GM12878 (cell line): ENCODE results near the gene TTL. TPM values are rescaled to one million over a fixed set of nuclear protein-coding genes. Genes with fewer than 3 reads are reported as not detected.

Source experiments
- ATAC-seq: fragments of 200-7000 bp; cut with Tn5 transposase; 3 replicates; pipeline ENCODE4 v1.9.1; 2020; ENCODE audit warnings: mild to moderate bottlenecking, moderate library complexity
- BruUV-seq: library from RNA; stranded (reverse); fragments of 400-500 nt; replicated peaks from 2 replicates; lab custom pipeline; 2021; lab: Mats Ljungman, UMichigan
- CTCF ChIA-PET: fragments of 300-600 bp; sonication (Branson Sonifier 250); formaldehyde crosslinking; extraction: SDS; loops from one replicate; lab custom pipeline; 2021; ENCODE audit warnings: inconsistent platforms; lab: Yijun Ruan, JAX
- POLR2A ChIA-PET: fragments of 350-600 bp; formaldehyde crosslinking; extraction: SDS; loops from one replicate; lab custom pipeline; 2021; ENCODE audit warnings: inconsistent platforms; lab: Charles Lee
- RAD21 ChIA-PET: fragments of 300-600 bp; sonication (Branson Sonifier 250); formaldehyde crosslinking; loops from one replicate; lab custom pipeline; 2023; ENCODE audit warnings: antibody characterized with exemption; ENCODE audit not compliant: unreplicated experiment; lab: Charles Lee
- SMC1A ChIA-PET: fragments of 300-600 bp; sonication (Branson Sonifier 250); formaldehyde crosslinking; loops from one replicate; lab custom pipeline; 2023; ENCODE audit not compliant: unreplicated experiment, uncharacterized antibody; lab: Charles Lee
- DNase-seq: peaks from one replicate; pipeline ENCODE4 v3.0.0-alpha.2; 2011; ENCODE audit warnings: low read depth, low spot score
- FAIRE-seq: peaks from 3 replicates; lab custom pipeline; 2011; peaks lifted over from hg19 to GRCh38; lab: Jason Lieb, UNC
- H2AFZ ChIP-seq: 2 replicates; pipeline ENCODE4 v1.6.0; 2011; ENCODE audit warnings: low read depth, low read length, control low read depth; ENCODE audit not compliant: control insufficient read depth
- H3K27ac ChIP-seq: 2 replicates; pipeline ENCODE4 v1.5.1; 2011; ENCODE audit warnings: control low read depth; ENCODE audit not compliant: control insufficient read depth, insufficient read depth
- H3K27me3 ChIP-seq, 2 experiments: replicated peaks in 1 of 2; 2 replicates each; pipeline versions ENCODE4 v1.6.0 to v1.6.1; 2011; ENCODE audit warnings: low read length in 1 of 2; ENCODE audit not compliant: control insufficient read depth in 2 of 2, insufficient read depth in 2 of 2
- H3K36me3 ChIP-seq, 2 experiments: 2 replicates each; pipeline ENCODE4 v1.5.1; 2011; ENCODE audit warnings: low read length in 1 of 2; ENCODE audit not compliant: control insufficient read depth in 2 of 2, insufficient read depth in 2 of 2
- H3K4me1 ChIP-seq: 2 replicates; pipeline ENCODE4 v1.6.1; 2011; ENCODE audit warnings: mild to moderate bottlenecking, low read length, moderate library complexity, mixed read lengths; ENCODE audit not compliant: control insufficient read depth, insufficient read depth
- H3K4me2 ChIP-seq: 2 replicates; pipeline ENCODE4 v1.6.0; 2011; ENCODE audit warnings: control low read depth; ENCODE audit not compliant: control insufficient read depth, insufficient read depth
- H3K4me3 ChIP-seq: fragments of 200-600 bp; sonication (generic); 2 replicates; pipeline ENCODE4 v1.5.1; 2016
- H3K79me2 ChIP-seq: 2 replicates; pipeline ENCODE4 v1.6.0; 2011; ENCODE audit warnings: low read length; ENCODE audit not compliant: control insufficient read depth, insufficient read depth
- H3K9ac ChIP-seq: 2 replicates; pipeline ENCODE4 v1.8.0; 2011; ENCODE audit warnings: low read length, control low read depth, mixed read lengths; ENCODE audit not compliant: control insufficient read depth, insufficient read depth
- H3K9me3 ChIP-seq: replicated peaks from 3 replicates; pipeline ENCODE4 v1.5.1; 2011; ENCODE audit warnings: mild to moderate bottlenecking, low read length; ENCODE audit not compliant: control insufficient read depth, insufficient read depth
- H4K20me1 ChIP-seq: 2 replicates; pipeline ENCODE4 v1.6.0; 2011; ENCODE audit not compliant: control insufficient read depth, insufficient read depth
- ATF2 ChIP-seq: IDR thresholded peaks from 2 replicates; pipeline ENCODE4 v1.6.1; 2012; ENCODE audit warnings: low read length, inconsistent platforms
- CEBPB ChIP-seq, 2 experiments: fragments of 150-350 bp in 1 of 2; IDR thresholded peaks; 2 replicates each; pipeline ENCODE4 v1.6.1; 2012 to 2014; ENCODE audit warnings: low read depth in 2 of 2, low read length in 2 of 2, borderline replicate concordance in 1 of 2, inconsistent platforms in 1 of 2
- CREB1 ChIP-seq: IDR thresholded peaks from 2 replicates; pipeline ENCODE4 v1.6.1; 2012; ENCODE audit warnings: low read depth, mild to moderate bottlenecking, inconsistent platforms
- HSF1 ChIP-seq: fragments of 150-350 bp; IDR thresholded peaks from 2 replicates; pipeline ENCODE4 v1.6.1; 2014; ENCODE audit warnings: mild to moderate bottlenecking, low read depth, low read length
- JUNB ChIP-seq: IDR thresholded peaks from 2 replicates; pipeline ENCODE4 v1.6.1; 2016; ENCODE audit warnings: antibody characterized with exemption, mild to moderate bottlenecking
- MLLT1 ChIP-seq: fragments of 450-650 bp; IDR thresholded peaks from 2 replicates; pipeline ENCODE4 v1.6.1; 2016; ENCODE audit warnings: mild to moderate bottlenecking
- MYB ChIP-seq: fragments of 150-350 bp; IDR thresholded peaks from 2 replicates; pipeline ENCODE4 v1.6.1; 2014; ENCODE audit warnings: mild to moderate bottlenecking, low read depth, low read length, borderline replicate concordance
- MYC ChIP-seq: IDR thresholded peaks from 2 replicates; pipeline ENCODE4 v1.6.1; 2011; ENCODE audit warnings: mild to moderate bottlenecking, low read length, moderate library complexity, inconsistent platforms; ENCODE audit not compliant: insufficient read depth, insufficient replicate concordance, insufficient read length, severe bottlenecking
- NBN ChIP-seq: fragments of 450-650 bp; IDR thresholded peaks from 2 replicates; pipeline ENCODE4 v1.6.1; 2016
- NR2F1 ChIP-seq: fragments of 450-650 bp; conservative IDR thresholded peaks from 2 replicates; pipeline ENCODE4 v1.6.1; 2017; ENCODE audit warnings: mild to moderate bottlenecking
- RAD21 ChIP-seq: IDR thresholded peaks from 2 replicates; pipeline ENCODE4 v1.6.1; 2011; ENCODE audit warnings: mild to moderate bottlenecking, low read depth, low read length, moderate library complexity; ENCODE audit not compliant: insufficient read depth
- TAF1 ChIP-seq: IDR thresholded peaks from 2 replicates; pipeline ENCODE4 v1.6.1; 2011; ENCODE audit warnings: mild to moderate bottlenecking, low read depth, low read length, borderline replicate concordance
- USF2 ChIP-seq: IDR thresholded peaks from 2 replicates; pipeline ENCODE4 v1.6.1; 2011; ENCODE audit warnings: low read depth, low read length, improper control_type of control experiment, borderline replicate concordance
- WGBS: methylation state at CpG from one replicate; pipeline ENCODE4 v1.1.6; 2016; ENCODE audit warnings: low lambda C conversion rate; ENCODE audit not compliant: insufficient replicate concordance, insufficient coverage; ENCODE audit errors: missing lambda C conversion rate; 5-methylcytosine and 5-hydroxymethylcytosine counted together
- in situ Hi-C: fragments of 300-500 bp; cut with MboI; formaldehyde crosslinking; loops from 9 replicates; pipeline ENCODE4 v1.14.3; 2018; ENCODE audit warnings: mixed read lengths
- intact Hi-C: fragments of 100-400 bp; cut with micrococcal nuclease; formaldehyde crosslinking; loops from one replicate; pipeline ENCODE4 v1.14.2; 2022; ENCODE audit not compliant: unreplicated experiment
- polyA plus RNA-seq, 11 experiments: library from polyadenylated mRNA; depleted of rRNA in 4 of 11; unstranded in 6 of 11; stranded (reverse) in 5 of 11; fragments of >200 nt; fragmentation: Nextera tagmentation in 4 of 11; fragmentation: Illumina TruSeq in 1 of 11; extraction: Ambion mirVana in 4 of 11; extraction: Trizol in 1 of 11; gene quantifications; 1 replicate in 1 of 11; 2 replicates in 10 of 11; pipeline versions ENCODE4 v1.2.1 to v1.2.3, GENCODE V29; 2011 to 2016; ENCODE audit warnings: inconsistent platforms in 2 of 11, missing spikeins in 2 of 11, low read depth in 1 of 11
- total RNA-seq, 4 experiments: library from RNA; depleted of rRNA in 3 of 4; stranded (reverse); fragments of >200 nt in 3 of 4; fragmentation: Illumina TruSeq in 1 of 4; extraction: Trizol in 1 of 4; gene quantifications; 2 replicates each; pipeline versions ENCODE4 v1.2.1 to v1.2.3, GENCODE V29; 2013 to 2021

TTL gene
- total and polyA plus RNA-seq, 10 of the 15 experiments (the other 5 are each of a cell fraction or from before 2014, with no cell fraction given) = 3.9 to 27.1 (median 16.1) TPM

- TF ChIP-seq NBN (0 out of 2 replicates have a peak, but pooled peaks have one; percentile 81), MYC (no peak), TAF1 (peak; percentile 79)
Measured at GRCh38 chr2:112541315-112542122, 59.6 kb downstream of the TTL start (continued).

GRCh38 chr2:112542123-112542983, 60.4 kb downstream of the TTL start, which contains the start of gene POLR1B:
Gene POLR1B (plus strand): TSS chr2:112542465. CDS start chr2:112542495, 30 bp downstream.
- peak within 1 kb of the TSS; percentile 80 for H3K9ac ChIP-seq
- H3K4me2 ChIP-seq = peak within 1 kb of the TSS; percentile 67
- H3K36me3 ChIP-seq = peaks cover 1 to 2% of the 10 kb centered on the region in 2 experiments; a peak in 2 of 4 replicates
- no peaks in the 10 kb centered on the region for H4K20me1 ChIP-seq
- DNase-seq (peak; percentile 65), FAIRE-seq (peak; percentile 54), ATAC-seq (peak; percentile 88)
- BruUV-seq = no TSS peak
- WGBS = under 1% methylated on average over 67 of the region's 67 CpGs
- ChIA-PET POLR2A (interaction anchor here (0.6 to 1.2 kb wide), 2 partner anchors 10 to 23 kb away, joined by 3 to 4 read pairs; no protein-coding TSS in a partner anchor), SMC1A (interaction anchor here (0.8 to 1.6 kb wide), 2 partner anchors 59 to 87 kb away, joined by 3 to 4 read pairs; no protein-coding TSS in a partner anchor), RAD21 (interaction anchor here (1.0 kb wide), 1 partner anchor 24 kb away, joined by 4 read pairs; no protein-coding TSS in a partner anchor), CTCF (interaction anchor here (0.8 to 1.5 kb wide), 4 partner anchors 15 to 343 kb away, joined by 3 to 4 read pairs (median 4); no protein-coding TSS in a partner anchor)
- no peaks in the 10 kb centered on the region for H3K9me3 ChIP-seq
- no peaks in the 10 kb centered on the region for H3K27me3 ChIP-seq
- peak within 1 kb of the TSS; percentile 81 for H3K27ac ChIP-seq
- H3K4me3 ChIP-seq = peak within 1 kb of the TSS; percentile 85
- H2AFZ ChIP-seq = peak within 1 kb of the TSS; percentile 98
- H3K79me2 ChIP-seq = peaks cover 46% of the 10 kb centered on the region
- intact Hi-C loops (loop anchor here (1.0 kb wide), 1 partner anchor 12 kb away; no protein-coding TSS in a partner anchor), in situ Hi-C loops (no loop called here)
- H3K4me1 ChIP-seq = no peaks in the 10 kb centered on the region
- TF ChIP-seq CEBPB (IDR thresholded peaks at IDR 0.05; ENCODE audit: borderline replicate concordance in 1 of 2, low read depth in 2 of 2, low read length in 2 of 2) = no peak
- peak; percentile 61 for TF ChIP-seq CREB1
- no peak for TF ChIP-seq RAD21
- TF ChIP-seq NR2F1 = no peak; the same call in none of the 2 replicates
- TF ChIP-seq MYB = no peak
- no peak for TF ChIP-seq HSF1
- TF ChIP-seq ATF2 = no peak
- no peak for TF ChIP-seq JUNB
- peak; percentile 60; the same call in 1 of the 2 replicates for TF ChIP-seq MLLT1
- TF ChIP-seq USF2 = peak; percentile 72
